Cardiac muscle cell (in vitro differentiated cells and primary cell): Measurements from ENCODE around the gene FILIP1. TPM values are rescaled to one million over a fixed set of nuclear protein-coding genes. Genes with fewer than 3 reads are reported as not detected.

Experiments used
- DNase-seq, 2 donors: peaks; one replicate each; pipeline versions ENCODE4 v3.0.0 to v3.0.0-alpha.2; 2010 to 2017; ENCODE audit warnings: low read depth in 1 of 2, low spot score in 1 of 2
- H3K27ac ChIP-seq: fragments of 200-600 bp; sonication (generic); 2 replicates; pipeline ENCODE4 v1.5.1; 2016
- H3K27me3 ChIP-seq: fragments of 200-600 bp; sonication (generic); 2 replicates; pipeline ENCODE4 v1.6.0; 2016; ENCODE audit warnings: control low read depth
- H3K36me3 ChIP-seq: fragments of 200-600 bp; sonication (generic); 2 replicates; pipeline ENCODE4 v1.5.1; 2016; ENCODE audit warnings: control low read depth
- H3K4me1 ChIP-seq: fragments of 200-600 bp; sonication (generic); 2 replicates; pipeline ENCODE4 v1.8.1; 2017; ENCODE audit warnings: low read depth, mild to moderate bottlenecking, mixed run types
- H3K4me3 ChIP-seq: fragments of 200-600 bp; sonication (generic); 2 replicates; pipeline ENCODE4 v1.5.1; 2016; ENCODE audit warnings: mild to moderate bottlenecking
- H3K9me3 ChIP-seq: fragments of 200-600 bp; sonication (generic); 2 replicates; pipeline ENCODE4 v1.5.1; 2017; ENCODE audit warnings: low read depth, mild to moderate bottlenecking, control low read depth
- CTCF ChIP-seq: IDR thresholded peaks from 2 replicates; pipeline ENCODE4 v1.5.1; 2012; ENCODE audit warnings: low read depth, mild to moderate bottlenecking, low read length
- polyA plus RNA-seq: library from polyadenylated mRNA; unstranded; fragments of >200 nt; fragmentation: Nextera tagmentation; extraction: Ambion mirVana; gene quantifications from 2 replicates; pipeline ENCODE4 v1.2.1, GENCODE V29; 2016
- total RNA-seq: library from RNA; depleted of rRNA; stranded (reverse); fragments of >200 nt; gene quantifications from 2 replicates; pipeline ENCODE4 v1.2.3, GENCODE V29; 2016

The FILIP1 gene
- total and polyA plus RNA-seq, 2 experiments from 2014 or later: 64.8 to 107 TPM

- Histone ChIP-seq H3K9me3 (no peaks in the 10 kb centered on the region), H3K27ac (peak overlapping the region; percentile 71), H3K36me3 (peaks cover 5% of the 10 kb centered on the region), H3K27me3 (no peaks in the 10 kb centered on the region), H3K4me3 (no peak overlapping the region), H3K4me1 (peaks cover 55% of the 10 kb centered on the region)
- TF ChIP-seq CTCF: no peak
- no peak for DNase-seq
Measured at GRCh38 chr6:75481394-75481793, 12.2 kb downstream of the FILIP1 start.

GRCh38 chr6:75480425-75480824, 13.2 kb downstream of the FILIP1 start:
- no peak for DNase-seq
- H3K27me3 ChIP-seq: no peaks in the 10 kb centered on the region
- peaks cover 5% of the 10 kb centered on the region for H3K36me3 ChIP-seq
- H3K27ac ChIP-seq: peak overlapping the region; percentile 71
- no peak for TF ChIP-seq CTCF
- peaks cover 53% of the 10 kb centered on the region for H3K4me1 ChIP-seq
- no peaks in the 10 kb centered on the region for H3K9me3 ChIP-seq
- H3K4me3 ChIP-seq: no peak overlapping the region

DNA sequence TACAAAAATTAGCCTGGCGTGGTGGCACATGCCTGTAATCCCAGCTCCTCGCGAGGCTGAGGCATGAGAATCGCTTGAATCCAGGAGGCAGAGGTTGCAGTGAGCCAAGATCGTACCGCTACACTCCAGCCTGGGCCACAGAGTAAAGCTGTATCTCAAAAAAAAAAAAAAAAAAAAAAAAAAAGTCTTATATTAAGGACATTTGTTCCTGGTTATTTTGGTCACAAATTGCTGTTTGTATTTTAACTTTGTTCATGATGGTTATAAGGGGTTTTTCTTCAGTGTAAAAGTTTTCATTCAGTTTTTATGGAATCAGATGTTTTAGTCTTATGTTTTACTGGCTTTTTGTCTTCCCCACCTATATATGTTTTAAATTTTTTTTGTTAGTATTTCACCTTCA, 13.9 kb downstream of the FILIP1 start:
- Histone ChIP-seq H3K4me1 (peaks cover 46% of the 10 kb centered on the region), H3K9me3 (no peaks in the 10 kb centered on the region), H3K36me3 (peaks cover 5% of the 10 kb centered on the region), H3K27ac (no peak overlapping the region), H3K27me3 (no peaks in the 10 kb centered on the region), H3K4me3 (no peak overlapping the region)
- DNase-seq: no peak
- TF ChIP-seq CTCF: no peak

- Histone ChIP-seq H3K4me1 (peaks cover 38% of the 10 kb centered on the region), H3K27ac (no peak overlapping the region), H3K27me3 (no peaks in the 10 kb centered on the region), H3K36me3 (peaks cover 5% of the 10 kb centered on the region), H3K4me3 (no peak overlapping the region), H3K9me3 (no peaks in the 10 kb centered on the region)
- no peak for TF ChIP-seq CTCF
- DNase-seq: no peak
Measured at GRCh38 chr6:75478929-75479328, 14.7 kb downstream of the FILIP1 start.

DNA sequence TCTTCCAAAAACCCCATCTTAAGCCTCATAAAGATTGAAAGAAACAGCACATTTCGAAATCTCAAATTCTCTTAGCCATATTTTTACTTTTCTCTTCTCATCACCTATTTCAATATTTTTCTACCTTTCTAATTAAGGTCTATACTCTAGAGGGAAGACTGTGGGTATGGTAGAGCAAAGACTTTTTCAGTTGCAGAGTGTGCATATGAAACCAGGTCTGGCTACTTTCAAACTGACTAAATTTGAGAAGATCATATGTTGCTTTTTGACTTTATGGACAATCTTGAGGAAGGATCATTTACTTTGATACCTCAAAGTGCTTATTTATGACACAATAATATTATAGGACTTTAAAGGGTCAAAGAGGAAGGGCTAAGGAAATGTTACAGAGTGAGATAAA, 20.7 kb downstream of the FILIP1 start:
- no peak overlapping the region for H3K4me3 ChIP-seq
- H3K4me1 ChIP-seq: peaks cover 16% of the 10 kb centered on the region
- no peak for DNase-seq
- no peak overlapping the region for H3K27ac ChIP-seq
- TF ChIP-seq CTCF: no peak
- H3K9me3 ChIP-seq: no peaks in the 10 kb centered on the region
- no peaks in the 10 kb centered on the region for H3K36me3 ChIP-seq
- no peaks in the 10 kb centered on the region for H3K27me3 ChIP-seq

DNA sequence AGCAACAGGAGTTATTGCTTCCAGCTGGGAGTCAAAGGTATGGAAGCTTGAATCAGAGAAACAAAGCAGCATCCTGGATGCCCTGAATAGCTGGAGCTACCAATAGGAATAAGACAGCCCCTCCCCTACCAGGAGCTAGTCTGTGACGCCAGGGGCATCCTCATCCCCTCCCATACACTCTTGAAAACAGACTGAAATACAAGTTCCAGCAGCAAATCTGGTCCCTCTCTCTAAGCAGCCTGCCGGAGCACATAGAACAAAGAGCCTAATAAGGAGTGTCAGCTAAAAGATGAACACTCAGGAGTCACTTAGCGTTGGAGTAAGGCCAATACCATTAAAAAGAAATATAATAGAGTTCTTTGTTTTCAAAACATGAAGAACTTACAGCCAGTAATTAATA, 25.6 kb downstream of the FILIP1 start:
- no peak overlapping the region for H3K4me3 ChIP-seq
- peaks cover 46% of the 10 kb centered on the region for H3K4me1 ChIP-seq
- no peaks in the 10 kb centered on the region for H3K9me3 ChIP-seq
- no peaks in the 10 kb centered on the region for H3K36me3 ChIP-seq
- no peaks in the 10 kb centered on the region for H3K27me3 ChIP-seq
- peak in 1 of 2 donors; percentile 39 for DNase-seq
- H3K27ac ChIP-seq: peak overlapping the region; percentile 91
- no peak for TF ChIP-seq CTCF
